ENCODE measurements around the gene NUAK2. TPM values are rescaled to one million over a fixed set of nuclear protein-coding genes. Genes with fewer than 3 reads are reported as not detected.
A peak's percentile ranks its signal among the peaks of the same experiment; 100 is the strongest.

The NUAK2 gene
- total RNA-seq, 1 donor from 2014 or later = 1.2 TPM

GRCh38 chr1:205257735-205258134 lies 63.8 kb downstream of the NUAK2 start:
- DNase-seq (ENCODE audit: low read depth, low spot score) = no peak

GRCh38 chr1:205256951-205257625 lies 64.5 kb downstream of the NUAK2 start:
- no peak for DNase-seq (ENCODE audit: low read depth, low spot score)

GRCh38 chr1:205255941-205256780 lies 65.4 kb downstream of the NUAK2 start:
- peak; percentile 41 for DNase-seq (ENCODE audit: low read depth, low spot score)

Other genes with a start within 250 kb of the NUAK2 start
- gene TMEM81, start 237.3 kb downstream of the NUAK2 start, total RNA-seq = 1.2 and 3.0 TPM in 2 replicates
- gene RBBP5, start 199.8 kb downstream of the NUAK2 start, total RNA-seq = 17.7 and 28.9 TPM in 2 replicates
- 11.1 and 14.5 TPM in 2 replicates for gene DSTYK, start 110.0 kb downstream of the NUAK2 start, total RNA-seq
- 1.5 and 2.8 TPM in 2 replicates for gene TMCC2, start 93.8 kb downstream of the NUAK2 start, total RNA-seq
- not detected in 2 replicates for gene KLHDC8A, start 35.2 kb upstream of the NUAK2 start, total RNA-seq
- gene LEMD1, start 100.3 kb upstream of the NUAK2 start, total RNA-seq = not detected in 2 replicates
- not detected in 2 replicates for gene BLACAT1, start 134.3 kb upstream of the NUAK2 start, total RNA-seq
- gene CDK18, start 182.9 kb upstream of the NUAK2 start, total RNA-seq = 0.18 TPM in 1 of 2 replicates, not detected in the other

Data from pulmonary artery endothelial cell (primary cell).